Measurements from ENCODE around the gene MEOX1. TPM values are rescaled to one million over a fixed set of nuclear protein-coding genes. Genes with fewer than 3 reads are reported as not detected.

MEOX1 gene
- total RNA-seq, 1 experiment from 2014 or later, result not detected

DNA sequence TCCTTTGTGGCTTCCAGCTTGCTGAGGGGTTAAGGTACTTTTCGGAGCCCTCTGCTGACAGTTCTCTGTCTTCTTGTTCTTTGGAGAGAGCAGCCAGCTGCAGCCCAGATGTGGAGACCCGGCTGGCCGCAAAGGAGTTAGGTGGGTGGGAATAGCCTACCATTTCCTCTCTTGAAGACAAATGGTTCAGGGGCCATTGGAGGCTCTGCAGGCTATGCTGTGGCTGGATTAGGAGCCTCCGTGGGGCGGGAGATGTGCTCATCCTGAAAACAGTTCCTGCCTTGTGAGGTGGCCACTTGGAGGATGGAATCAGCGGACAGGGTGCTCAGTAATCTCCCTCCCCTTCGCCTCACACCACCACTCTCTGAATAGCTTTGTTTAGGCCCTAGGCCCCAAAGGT is 30.3 kb downstream of the MEOX1 start:
- Mint-ChIP-seq H3K4me1 (ENCODE audit: low read depth, unreplicated experiment) (no peaks in the 10 kb centered on the region), H3K27ac (ENCODE audit: unreplicated experiment) (no peak overlapping the region), H3K36me3 (ENCODE audit: insufficient read depth, unreplicated experiment) (no peaks in the 10 kb centered on the region), H3K9me3 (ENCODE audit: low read depth, unreplicated experiment) (no peaks in the 10 kb centered on the region), H3K4me3 (ENCODE audit: low read depth, unreplicated experiment) (no peak overlapping the region), H3K27me3 (ENCODE audit: unreplicated experiment) (peaks cover 95% of the 10 kb centered on the region)
- DNase-seq, result no peak
- intact Hi-C loops (cut with micrococcal nuclease; ENCODE audit: unreplicated experiment), result no loop called here
- CTCF ChIA-PET, result interaction anchor here (0.7 kb wide), 1 partner anchor 88 kb away, joined by 4 read pairs; no protein-coding TSS in a partner anchor
- TF ChIP-seq, protein P1, sequence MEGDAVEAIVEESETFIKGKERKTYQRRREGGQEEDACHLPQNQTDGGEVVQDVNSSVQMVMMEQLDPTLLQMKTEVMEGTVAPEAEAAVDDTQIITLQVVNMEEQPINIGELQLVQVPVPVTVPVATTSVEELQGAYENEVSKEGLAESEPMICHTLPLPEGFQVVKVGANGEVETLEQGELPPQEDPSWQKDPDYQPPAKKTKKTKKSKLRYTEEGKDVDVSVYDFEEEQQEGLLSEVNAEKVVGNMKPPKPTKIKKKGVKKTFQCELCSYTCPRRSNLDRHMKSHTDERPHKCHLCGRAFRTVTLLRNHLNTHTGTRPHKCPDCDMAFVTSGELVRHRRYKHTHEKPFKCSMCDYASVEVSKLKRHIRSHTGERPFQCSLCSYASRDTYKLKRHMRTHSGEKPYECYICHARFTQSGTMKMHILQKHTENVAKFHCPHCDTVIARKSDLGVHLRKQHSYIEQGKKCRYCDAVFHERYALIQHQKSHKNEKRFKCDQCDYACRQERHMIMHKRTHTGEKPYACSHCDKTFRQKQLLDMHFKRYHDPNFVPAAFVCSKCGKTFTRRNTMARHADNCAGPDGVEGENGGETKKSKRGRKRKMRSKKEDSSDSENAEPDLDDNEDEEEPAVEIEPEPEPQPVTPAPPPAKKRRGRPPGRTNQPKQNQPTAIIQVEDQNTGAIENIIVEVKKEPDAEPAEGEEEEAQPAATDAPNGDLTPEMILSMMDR (IDR thresholded peaks at IDR 0.05; ENCODE audit: unreplicated experiment), result no peak
- BruUV-seq (replicated peaks), result no TSS peak

DNA sequence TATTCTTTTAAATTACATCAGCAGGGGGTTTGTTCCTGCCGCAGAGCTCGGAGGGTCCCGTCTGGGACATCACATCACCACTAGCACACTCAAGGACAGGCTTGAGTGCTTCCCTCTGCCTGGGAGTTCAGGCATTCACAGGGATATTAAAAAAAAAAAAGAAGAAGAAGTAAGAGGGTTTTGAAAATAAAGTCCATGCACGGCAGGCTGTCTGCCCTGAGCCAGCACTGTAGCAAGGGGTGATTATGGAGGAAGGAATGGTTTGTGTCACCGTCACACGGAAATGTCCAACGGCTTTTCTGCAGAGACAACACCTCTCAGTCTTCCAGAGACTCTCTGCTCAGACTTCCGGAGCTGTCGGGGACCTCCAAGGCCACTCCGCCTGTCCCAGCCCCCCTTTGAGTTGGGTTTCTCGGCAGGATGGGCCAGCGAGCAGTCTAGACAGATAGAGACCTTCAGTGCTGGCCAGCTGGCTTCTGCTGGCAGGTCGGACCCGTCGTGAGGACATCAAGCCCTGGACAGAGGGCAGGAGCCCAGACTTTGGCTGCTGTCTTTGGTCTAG is 33.6 kb downstream of the MEOX1 start:
- H3K27ac Mint-ChIP-seq (ENCODE audit: unreplicated experiment), result no peak overlapping the region
- no peak for DNase-seq
- H3K4me1 Mint-ChIP-seq (ENCODE audit: low read depth, unreplicated experiment), result no peaks in the 10 kb centered on the region
- CTCF ChIA-PET, result interaction anchor here (0.7 kb wide), 1 partner anchor 31 kb away, joined by 5 read pairs; no protein-coding TSS in a partner anchor
- TF ChIP-seq, protein P1 (IDR thresholded peaks at IDR 0.05; ENCODE audit: unreplicated experiment), result no peak
- H3K27me3 Mint-ChIP-seq (ENCODE audit: unreplicated experiment), result peaks cover 98% of the 10 kb centered on the region
- intact Hi-C loops (cut with micrococcal nuclease; ENCODE audit: unreplicated experiment), result no loop called here
- no TSS peak for BruUV-seq (replicated peaks)
- no peaks in the 10 kb centered on the region for H3K36me3 Mint-ChIP-seq (ENCODE audit: insufficient read depth, unreplicated experiment)
- H3K9me3 Mint-ChIP-seq (ENCODE audit: low read depth, unreplicated experiment), result no peaks in the 10 kb centered on the region
- H3K4me3 Mint-ChIP-seq (ENCODE audit: low read depth, unreplicated experiment), result no peak overlapping the region

DNA sequence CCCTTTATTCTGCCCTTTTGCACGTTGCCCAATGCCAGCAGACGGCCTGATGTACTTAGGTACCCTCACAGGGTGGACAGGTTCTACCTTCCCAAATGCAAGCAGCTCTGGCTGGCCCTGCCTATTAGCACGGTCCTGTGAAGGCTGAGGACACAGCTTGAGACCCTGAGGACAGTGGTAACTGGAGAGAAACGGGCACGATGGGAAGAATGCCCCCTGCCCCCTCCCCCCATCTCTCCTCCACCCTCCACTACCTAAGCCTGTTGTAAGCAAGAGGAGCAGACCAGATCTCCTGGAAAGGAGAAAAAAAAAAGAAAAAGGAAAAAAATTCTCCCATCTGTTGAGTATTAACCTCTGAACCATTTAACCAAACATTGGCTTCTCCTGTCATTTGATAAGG is 34.1 kb downstream of the MEOX1 start:
- BruUV-seq (replicated peaks), result no TSS peak
- intact Hi-C loops (cut with micrococcal nuclease; ENCODE audit: unreplicated experiment), result no loop called here
- Mint-ChIP-seq H3K36me3 (ENCODE audit: insufficient read depth, unreplicated experiment) (no peaks in the 10 kb centered on the region), H3K27ac (ENCODE audit: unreplicated experiment) (no peak overlapping the region), H3K4me3 (ENCODE audit: low read depth, unreplicated experiment) (no peak overlapping the region), H3K4me1 (ENCODE audit: low read depth, unreplicated experiment) (no peaks in the 10 kb centered on the region), H3K27me3 (ENCODE audit: unreplicated experiment) (peaks cover 98% of the 10 kb centered on the region), H3K9me3 (ENCODE audit: low read depth, unreplicated experiment) (no peaks in the 10 kb centered on the region)
- DNase-seq, result no peak
- TF ChIP-seq, protein P1 (IDR thresholded peaks at IDR 0.05; ENCODE audit: unreplicated experiment), result no peak
- CTCF ChIA-PET, result no interaction called here

DNA sequence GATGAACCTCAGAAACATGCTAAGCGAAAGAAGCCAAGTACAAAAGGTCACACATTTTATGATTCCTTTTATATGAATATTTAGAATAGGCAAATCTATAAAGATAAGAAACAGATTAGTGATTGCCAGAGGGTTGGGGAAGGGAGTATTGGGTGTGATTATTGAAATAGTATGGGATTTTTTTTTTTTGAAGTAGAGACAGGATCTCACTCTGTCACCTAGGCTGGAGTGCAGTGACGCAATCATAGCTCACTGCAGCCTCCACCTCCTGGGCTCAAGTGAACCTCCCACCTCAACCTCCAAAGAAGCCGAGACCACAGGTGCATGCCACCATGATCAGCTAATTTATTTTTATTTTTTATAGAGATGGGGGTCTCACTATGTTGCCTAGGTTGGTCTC is 35.7 kb downstream of the MEOX1 start:
- H3K27ac Mint-ChIP-seq (ENCODE audit: unreplicated experiment), result no peak overlapping the region
- H3K4me1 Mint-ChIP-seq (ENCODE audit: low read depth, unreplicated experiment), result no peaks in the 10 kb centered on the region
- TF ChIP-seq, protein P1 (IDR thresholded peaks at IDR 0.05; ENCODE audit: unreplicated experiment), result no peak
- CTCF ChIA-PET, result no interaction called here
- intact Hi-C loops (cut with micrococcal nuclease; ENCODE audit: unreplicated experiment), result no loop called here
- peaks cover 92% of the 10 kb centered on the region for H3K27me3 Mint-ChIP-seq (ENCODE audit: unreplicated experiment)
- no peaks in the 10 kb centered on the region for H3K36me3 Mint-ChIP-seq (ENCODE audit: insufficient read depth, unreplicated experiment)
- no peak for DNase-seq
- BruUV-seq (replicated peaks), result no TSS peak
- no peaks in the 10 kb centered on the region for H3K9me3 Mint-ChIP-seq (ENCODE audit: low read depth, unreplicated experiment)
- no peak overlapping the region for H3K4me3 Mint-ChIP-seq (ENCODE audit: low read depth, unreplicated experiment)

All from Calu3 (cell line).